Frontal cortex (tissue), 4 donors: Measurements from ENCODE around the gene SEMA3A. TPM values are rescaled to one million over a fixed set of nuclear protein-coding genes. Genes with fewer than 3 reads are reported as not detected.
"Not testable (repeated sequence)": the region's sequence is repeated elsewhere in the genome, so short reads cannot be mapped to it uniquely, and the experiment has no call there.

Experiments
- DNase-seq, 2 donors: peaks; one replicate each; pipeline ENCODE4 v3.0.0; 2012; ENCODE audit warnings: low spot score in 2 of 2
- FAIRE-seq: peaks from 2 replicates; lab custom pipeline; 2012; peaks lifted over from hg19 to GRCh38; lab: Jason Lieb, UNC
- total RNA-seq: library from RNA; depleted of rRNA; stranded (reverse); fragments of >200 nt; gene quantifications from one replicate; pipeline ENCODE4 v1.2.3, GENCODE V29; 2014
- donor health status: control.
- donor health status: control.
- donor health status: control.

The SEMA3A gene
- total RNA-seq, 1 donor from 2014 or later = 33.0 TPM

GRCh38 chr7:84081973-84082522 lies 112.5 kb downstream of the SEMA3A start:
- no peak for DNase-seq
- no peak for FAIRE-seq

DNA sequence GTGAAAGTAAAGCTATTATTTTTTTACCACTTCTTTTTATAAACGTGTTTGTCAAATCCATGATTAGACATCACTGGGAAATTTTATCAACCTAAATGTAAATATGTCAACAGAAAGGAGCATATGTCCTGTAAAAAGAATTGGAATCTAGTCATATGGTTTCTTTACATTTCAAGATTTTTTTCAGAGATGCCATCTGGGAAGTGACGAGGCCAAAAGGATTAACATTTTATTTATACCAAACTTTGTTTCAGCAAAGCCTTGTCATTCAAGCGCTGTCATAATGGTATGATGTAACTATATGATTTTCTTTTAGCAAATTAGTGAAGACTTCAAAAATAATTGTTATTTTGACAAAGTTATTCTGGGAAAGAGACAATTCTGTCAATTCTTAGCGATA lies 117.3 kb downstream of the SEMA3A start:
- DNase-seq = no peak
- FAIRE-seq = no peak

- FAIRE-seq (no peak), DNase-seq (no peak)
Observed at GRCh38 chr7:84076219-84076618, 118.4 kb downstream of the SEMA3A start.

- FAIRE-seq = no peak
- DNase-seq = no peak
Observed at GRCh38 chr7:84073186-84073875, 121.3 kb downstream of the SEMA3A start.

DNA sequence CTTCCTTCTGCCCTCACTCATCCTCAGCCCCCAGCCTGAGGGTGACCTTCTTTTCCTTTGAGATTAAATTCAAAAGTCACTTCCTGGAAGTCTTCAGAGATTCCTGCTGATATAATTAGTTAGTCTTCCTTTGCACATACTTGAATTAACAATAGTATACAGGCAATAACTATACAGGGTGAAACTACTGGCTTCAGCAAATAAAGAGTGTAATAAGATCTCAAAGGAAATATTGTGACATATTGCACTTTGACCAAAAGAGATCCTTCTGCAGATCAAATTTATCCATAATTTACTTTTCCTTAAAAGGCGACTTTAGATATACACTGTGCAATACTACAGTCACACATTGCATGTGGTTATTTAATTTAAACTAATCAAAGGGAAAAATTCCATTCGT lies 123.8 kb downstream of the SEMA3A start:
- no peak for DNase-seq
- FAIRE-seq = no peak

GRCh38 chr7:84069999-84070500 lies 124.5 kb downstream of the SEMA3A start:
- FAIRE-seq = no peak
- DNase-seq = no peak

- DNase-seq (no peak), FAIRE-seq (no peak)
Observed at GRCh38 chr7:84069033-84069432, 125.6 kb downstream of the SEMA3A start.

DNA sequence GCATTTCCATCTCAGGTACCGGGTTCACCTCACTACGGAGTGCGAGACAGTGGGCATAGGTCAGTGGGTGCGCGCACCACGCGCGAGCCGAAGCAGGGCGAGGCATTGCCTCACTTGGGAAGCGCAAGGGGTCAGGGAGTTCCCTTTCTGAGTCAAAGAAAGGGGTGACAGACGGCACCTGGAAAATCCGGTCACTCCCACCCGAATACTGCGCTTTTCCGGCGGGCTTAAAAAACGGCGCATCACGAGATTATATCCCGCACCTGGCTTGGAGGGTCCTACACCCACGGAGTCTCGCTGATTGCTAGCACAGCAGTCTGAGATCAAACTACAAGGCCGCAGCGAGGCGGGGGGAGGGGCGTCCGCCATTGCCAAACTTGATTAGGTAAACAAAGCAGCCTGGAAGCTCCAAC lies 132.1 kb downstream of the SEMA3A start:
- not testable (repeated sequence) for FAIRE-seq, DNase-seq

- no peak for FAIRE-seq
Observed at GRCh38 chr7:84060760-84061261, 133.8 kb downstream of the SEMA3A start.

DNA sequence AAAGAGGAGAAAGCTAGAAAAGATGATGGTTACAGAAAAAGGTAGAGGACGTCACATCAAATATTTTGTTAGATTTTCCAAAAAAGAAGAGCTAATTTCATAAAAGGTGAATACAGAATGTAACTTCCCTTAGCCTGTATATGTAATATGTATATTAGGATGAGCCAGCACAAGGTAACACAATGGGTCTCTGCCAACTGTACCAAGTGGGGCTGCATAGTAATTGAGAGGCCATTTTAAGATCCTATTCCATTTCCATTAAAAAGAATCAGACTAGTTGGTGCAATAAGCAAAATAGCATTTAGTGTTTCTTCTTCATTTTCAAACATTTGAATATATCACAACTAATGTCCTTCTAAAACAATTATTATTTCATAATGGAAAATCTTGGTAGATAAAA lies 134.6 kb downstream of the SEMA3A start:
- FAIRE-seq (no peak), DNase-seq (no peak)

More at GRCh38 chr7:84060760-84061261, 133.8 kb downstream of the SEMA3A start:
- no peak for DNase-seq

- DNase-seq (no peak), FAIRE-seq (no peak)
Observed at GRCh38 chr7:84058311-84059076, 136.1 kb downstream of the SEMA3A start.

GRCh38 chr7:84057576-84057975 lies 137.0 kb downstream of the SEMA3A start:
- DNase-seq = no peak
- no peak for FAIRE-seq

DNA sequence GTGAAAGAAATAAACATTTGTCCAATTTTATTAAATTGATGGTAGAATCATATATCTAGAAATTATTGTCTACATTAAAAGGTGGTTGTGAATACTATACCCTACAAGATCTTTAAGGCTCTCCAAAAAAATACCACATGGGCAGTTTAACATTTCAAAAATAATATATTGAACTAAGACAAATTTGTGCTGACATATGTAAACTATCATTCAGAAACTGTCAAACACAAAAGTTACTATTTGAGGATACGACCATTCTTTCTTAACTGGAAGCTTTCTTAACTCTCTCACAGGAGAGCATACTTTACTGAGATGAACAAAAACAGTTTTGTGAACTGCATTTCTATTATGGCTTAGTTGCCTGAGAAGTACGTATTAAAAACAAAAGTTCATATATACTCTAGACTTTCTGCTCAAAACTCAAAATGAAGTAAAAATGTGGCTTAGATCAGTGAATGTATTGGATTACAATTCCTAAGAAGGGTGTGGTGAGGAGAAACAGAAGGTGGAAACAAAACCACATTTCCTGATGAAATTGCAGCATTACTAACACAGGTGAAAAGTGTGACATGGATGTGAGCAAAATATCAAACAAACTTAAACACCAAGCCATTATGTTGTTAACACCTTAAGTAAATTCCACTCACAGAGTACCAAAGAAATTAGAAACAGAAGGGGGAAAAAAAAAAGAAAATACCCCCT lies 138.5 kb downstream of the SEMA3A start:
- DNase-seq (no peak), FAIRE-seq (no peak)

- not testable (repeated sequence) for DNase-seq, FAIRE-seq
Observed at GRCh38 chr7:84055199-84055598, 139.4 kb downstream of the SEMA3A start.

- FAIRE-seq (no peak), DNase-seq (no peak)
Observed at GRCh38 chr7:84049071-84049836, 145.3 kb downstream of the SEMA3A start.

DNA sequence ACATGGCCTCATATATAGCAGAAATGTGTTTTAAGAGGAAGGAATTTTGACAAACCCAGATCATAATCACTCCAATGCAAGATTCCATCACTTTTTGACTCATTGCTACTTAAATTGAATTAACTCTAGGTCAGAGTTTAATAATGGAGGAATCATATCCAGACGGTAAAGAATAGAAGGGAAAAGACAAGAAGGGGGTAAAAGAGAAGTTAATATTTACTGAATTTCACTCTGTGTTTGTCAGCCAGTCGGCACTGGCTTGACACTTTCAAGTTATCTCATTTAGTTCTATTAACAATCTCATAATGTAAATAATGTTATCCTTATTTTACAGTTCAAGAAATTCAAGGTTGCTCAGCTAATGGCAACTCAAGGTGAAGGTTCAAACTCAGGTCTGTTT lies 147.5 kb downstream of the SEMA3A start:
- FAIRE-seq = no peak
- DNase-seq = no peak

DNA sequence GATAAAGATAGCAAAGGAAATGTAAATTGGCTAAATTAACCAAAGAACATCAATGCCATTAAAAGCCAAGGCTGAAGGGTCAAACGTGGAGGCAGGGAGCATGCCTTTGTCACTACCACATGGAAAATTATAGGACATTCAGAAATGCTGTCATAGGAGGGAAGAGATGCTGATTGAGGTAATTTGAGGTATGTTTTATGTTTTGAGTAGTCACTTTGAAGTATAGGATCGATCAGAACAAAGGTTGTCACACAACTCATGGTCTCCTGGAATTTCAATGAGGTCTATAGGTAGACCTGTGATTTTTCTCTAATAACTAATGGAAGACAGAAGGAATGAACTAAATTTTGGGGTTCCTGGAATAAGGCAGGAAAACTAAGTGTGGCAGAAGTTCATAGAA lies 149.8 kb downstream of the SEMA3A start:
- FAIRE-seq (no peak), DNase-seq (no peak)

DNA sequence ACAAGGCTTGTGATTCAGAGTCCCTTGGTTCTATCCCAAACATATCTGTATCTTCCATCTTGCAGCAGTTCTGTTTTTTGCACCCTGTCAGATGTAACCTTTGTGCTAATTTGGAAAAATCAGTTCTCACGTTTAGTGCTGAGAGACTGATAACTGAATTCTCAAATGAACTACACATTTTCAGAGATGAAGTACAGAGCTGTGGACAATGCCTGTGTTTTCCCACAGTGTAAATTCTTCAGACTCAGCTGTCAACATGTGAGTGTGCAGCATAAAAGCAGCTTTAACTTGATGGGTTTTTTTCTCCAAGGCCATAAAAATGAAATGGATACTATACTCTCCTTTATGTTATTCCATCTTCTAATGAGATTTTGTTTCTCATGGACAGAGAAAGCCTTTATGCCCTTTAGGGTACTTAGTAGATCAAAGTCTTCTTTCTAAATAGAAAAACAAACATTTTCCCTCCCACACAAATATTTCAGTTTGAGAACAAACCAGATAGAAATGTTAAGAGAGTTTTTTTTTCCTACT lies 150.9 kb downstream of the SEMA3A start:
- DNase-seq (no peak), FAIRE-seq (no peak)

DNA sequence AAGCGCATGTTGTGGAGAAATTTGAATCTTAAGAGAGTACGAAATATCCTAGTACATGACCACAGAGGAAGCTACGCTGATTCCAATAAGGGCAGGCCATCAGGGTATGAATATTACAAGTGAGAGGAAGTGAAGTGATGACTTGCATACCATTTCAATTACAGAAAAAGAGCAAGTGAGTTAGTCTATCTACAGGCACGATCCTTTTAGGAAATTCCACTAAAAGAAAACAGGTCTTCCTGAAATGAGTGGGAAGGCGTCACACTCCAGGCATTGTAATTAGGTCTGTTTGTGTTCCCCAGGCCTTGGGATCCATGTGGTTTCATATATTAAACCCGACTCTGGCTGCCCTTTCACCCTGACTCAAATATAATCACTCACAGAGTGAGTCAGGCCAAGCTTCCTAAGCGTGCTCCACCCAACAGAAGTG lies 152.5 kb downstream of the SEMA3A start:
- DNase-seq = no peak
- FAIRE-seq = no peak
